ENCODE data around the gene RIPPLY2. TPM values are rescaled to one million over a fixed set of nuclear protein-coding genes. Genes with fewer than 3 reads are reported as not detected.
"Not testable (repeated sequence)": the region's sequence is repeated elsewhere in the genome, so short reads cannot be mapped to it uniquely, and the experiment has no call there.

Gene RIPPLY2
- 0.05 TPM for polyA plus RNA-seq (2013, experiment 1 of 2)
- 0.76 TPM for polyA plus RNA-seq (2013, experiment 2 of 2)

GRCh38 chr6:83853178-83854000 is at the start of gene RIPPLY2:
Gene RIPPLY2 (plus strand): TSS chr6:83853360. CDS start chr6:83853417, 57 bp downstream.
- Histone ChIP-seq H3K9ac (ENCODE audit: low read depth, low read length) (peak within 1 kb of the TSS; percentile 54), H3K4me1 (ENCODE audit: insufficient read depth, low read length) (peaks cover 7% of the 10 kb centered on the region), H3K4me3 (ENCODE audit: low read length) (peak within 1 kb of the TSS; percentile 70), H3K36me3 (ENCODE audit: insufficient read depth, low read length) (no peaks in the 10 kb centered on the region), H3K27me3 (ENCODE audit: insufficient read depth, low read length) (peaks cover 77% of the 10 kb centered on the region), H3K27ac (ENCODE audit: low read depth, low read length) (no peak within 1 kb of the TSS), H3K9me3 (ENCODE audit: insufficient read depth, low read depth, low read length) (no peaks in the 10 kb centered on the region)
- WGBS, result under 1% methylated on average over 81 of the region's 81 CpGs

- H3K9me3 ChIP-seq (ENCODE audit: insufficient read depth, low read depth, low read length); H3K27me3 ChIP-seq (ENCODE audit: insufficient read depth, low read length); H3K4me1 ChIP-seq (ENCODE audit: insufficient read depth, low read length); H3K27ac ChIP-seq (ENCODE audit: low read depth, low read length); H3K36me3 ChIP-seq (ENCODE audit: insufficient read depth, low read length); H3K9ac ChIP-seq (ENCODE audit: low read depth, low read length): not testable (repeated sequence)
- H3K4me3 ChIP-seq (ENCODE audit: low read length), result peak overlapping the region; percentile 11; the same call in 1 of the 2 replicates
- 89% methylated on average over 11 of the region's 21 CpGs for WGBS
Observed at GRCh38 chr6:83803492-83803891, 49.7 kb upstream of the RIPPLY2 start.

- Histone ChIP-seq H3K27me3 (ENCODE audit: insufficient read depth, low read length) (no peaks in the 10 kb centered on the region), H3K9me3 (ENCODE audit: insufficient read depth, low read depth, low read length) (no peaks in the 10 kb centered on the region), H3K4me1 (ENCODE audit: insufficient read depth, low read length) (no peaks in the 10 kb centered on the region), H3K27ac (ENCODE audit: low read depth, low read length) (no peak overlapping the region), H3K9ac (ENCODE audit: low read depth, low read length) (no peak overlapping the region), H3K4me3 (ENCODE audit: low read length) (no peak overlapping the region), H3K36me3 (ENCODE audit: insufficient read depth, low read length) (no peaks in the 10 kb centered on the region)
Observed at GRCh38 chr6:83804886-83805285, 48.3 kb upstream of the RIPPLY2 start.

- H3K4me1 ChIP-seq (ENCODE audit: insufficient read depth, low read length), result no peaks in the 10 kb centered on the region
- H3K36me3 ChIP-seq (ENCODE audit: insufficient read depth, low read length), result no peaks in the 10 kb centered on the region
Observed at GRCh38 chr6:83808005-83808404, 45.2 kb upstream of the RIPPLY2 start.

GRCh38 chr6:83808926-83809325 is 44.2 kb upstream of the RIPPLY2 start:
- no peak overlapping the region for H3K27ac ChIP-seq (ENCODE audit: low read depth, low read length)
- H3K9ac ChIP-seq (ENCODE audit: low read depth, low read length), result no peak overlapping the region
- no peaks in the 10 kb centered on the region for H3K36me3 ChIP-seq (ENCODE audit: insufficient read depth, low read length)
- 80% methylated on average over 3 of the region's 3 CpGs for WGBS
- no peak overlapping the region for H3K4me3 ChIP-seq (ENCODE audit: low read length)
- no peaks in the 10 kb centered on the region for H3K4me1 ChIP-seq (ENCODE audit: insufficient read depth, low read length)
- no peaks in the 10 kb centered on the region for H3K27me3 ChIP-seq (ENCODE audit: insufficient read depth, low read length)
- H3K9me3 ChIP-seq (ENCODE audit: insufficient read depth, low read depth, low read length), result no peaks in the 10 kb centered on the region

More at GRCh38 chr6:83808005-83808404, 45.2 kb upstream of the RIPPLY2 start:
- Histone ChIP-seq H3K4me3 (ENCODE audit: low read length) (no peak overlapping the region), H3K9ac (ENCODE audit: low read depth, low read length) (no peak overlapping the region), H3K9me3 (ENCODE audit: insufficient read depth, low read depth, low read length) (no peaks in the 10 kb centered on the region), H3K27ac (ENCODE audit: low read depth, low read length) (no peak overlapping the region), H3K27me3 (ENCODE audit: insufficient read depth, low read length) (no peaks in the 10 kb centered on the region)

GRCh38 chr6:83812595-83812994 is 40.6 kb upstream of the RIPPLY2 start:
- H3K9ac ChIP-seq (ENCODE audit: low read depth, low read length), result no peak overlapping the region
- no peaks in the 10 kb centered on the region for H3K4me1 ChIP-seq (ENCODE audit: insufficient read depth, low read length)
- no peak overlapping the region for H3K27ac ChIP-seq (ENCODE audit: low read depth, low read length)
- H3K9me3 ChIP-seq (ENCODE audit: insufficient read depth, low read depth, low read length), result no peaks in the 10 kb centered on the region
- no peaks in the 10 kb centered on the region for H3K36me3 ChIP-seq (ENCODE audit: insufficient read depth, low read length)
- H3K27me3 ChIP-seq (ENCODE audit: insufficient read depth, low read length), result no peaks in the 10 kb centered on the region
- no peak overlapping the region for H3K4me3 ChIP-seq (ENCODE audit: low read length)

GRCh38 chr6:83815631-83816272 is 37.4 kb upstream of the RIPPLY2 start:
- Histone ChIP-seq H3K9me3 (ENCODE audit: insufficient read depth, low read depth, low read length) (no peaks in the 10 kb centered on the region), H3K4me1 (ENCODE audit: insufficient read depth, low read length) (no peaks in the 10 kb centered on the region), H3K36me3 (ENCODE audit: insufficient read depth, low read length) (no peaks in the 10 kb centered on the region), H3K27ac (ENCODE audit: low read depth, low read length) (no peak overlapping the region), H3K27me3 (ENCODE audit: insufficient read depth, low read length) (no peaks in the 10 kb centered on the region), H3K4me3 (ENCODE audit: low read length) (no peak overlapping the region), H3K9ac (ENCODE audit: low read depth, low read length) (no peak overlapping the region)
- WGBS, result 54% methylated on average over 1 of the region's 2 CpGs

GRCh38 chr6:83822629-83823169 is 30.5 kb upstream of the RIPPLY2 start:
- Histone ChIP-seq H3K27ac (ENCODE audit: low read depth, low read length) (no peak overlapping the region), H3K4me1 (ENCODE audit: insufficient read depth, low read length) (peaks cover 12% of the 10 kb centered on the region; the same call in 1 of the 2 replicates), H3K9me3 (ENCODE audit: insufficient read depth, low read depth, low read length) (no peaks in the 10 kb centered on the region), H3K36me3 (ENCODE audit: insufficient read depth, low read length) (no peaks in the 10 kb centered on the region), H3K4me3 (ENCODE audit: low read length) (no peak overlapping the region), H3K27me3 (ENCODE audit: insufficient read depth, low read length) (no peaks in the 10 kb centered on the region), H3K9ac (ENCODE audit: low read depth, low read length) (no peak overlapping the region)
- 93% methylated on average over 3 of the region's 3 CpGs for WGBS

- Histone ChIP-seq H3K4me3 (ENCODE audit: low read length) (no peak overlapping the region), H3K27me3 (ENCODE audit: insufficient read depth, low read length) (no peaks in the 10 kb centered on the region), H3K4me1 (ENCODE audit: insufficient read depth, low read length) (peaks cover 12% of the 10 kb centered on the region; the same call in 1 of the 2 replicates), H3K9me3 (ENCODE audit: insufficient read depth, low read depth, low read length) (no peaks in the 10 kb centered on the region), H3K36me3 (ENCODE audit: insufficient read depth, low read length) (no peaks in the 10 kb centered on the region), H3K27ac (ENCODE audit: low read depth, low read length) (no peak overlapping the region), H3K9ac (ENCODE audit: low read depth, low read length) (no peak overlapping the region)
- WGBS, result 67% methylated on average over 3 of the region's 3 CpGs
Observed at GRCh38 chr6:83824388-83824801, 28.8 kb upstream of the RIPPLY2 start.

GRCh38 chr6:83824831-83825230 is 28.3 kb upstream of the RIPPLY2 start:
- H3K27ac ChIP-seq (ENCODE audit: low read depth, low read length), result no peak overlapping the region
- H3K36me3 ChIP-seq (ENCODE audit: insufficient read depth, low read length), result no peaks in the 10 kb centered on the region
- no peaks in the 10 kb centered on the region for H3K9me3 ChIP-seq (ENCODE audit: insufficient read depth, low read depth, low read length)
- peaks cover 12% of the 10 kb centered on the region; the same call in 1 of the 2 replicates for H3K4me1 ChIP-seq (ENCODE audit: insufficient read depth, low read length)
- no peak overlapping the region for H3K4me3 ChIP-seq (ENCODE audit: low read length)
- H3K9ac ChIP-seq (ENCODE audit: low read depth, low read length), result no peak overlapping the region
- H3K27me3 ChIP-seq (ENCODE audit: insufficient read depth, low read length), result no peaks in the 10 kb centered on the region
- WGBS, result 92% methylated on average over 2 of the region's 2 CpGs

GRCh38 chr6:83827050-83827449 is 26.1 kb upstream of the RIPPLY2 start:
- H3K4me3 ChIP-seq (ENCODE audit: low read length), result no peak overlapping the region
- no peak overlapping the region for H3K27ac ChIP-seq (ENCODE audit: low read depth, low read length)
- WGBS, result 27% methylated on average over 2 of the region's 2 CpGs
- peaks cover 9% of the 10 kb centered on the region; the same call in 1 of the 2 replicates for H3K4me1 ChIP-seq (ENCODE audit: insufficient read depth, low read length)
- no peaks in the 10 kb centered on the region for H3K27me3 ChIP-seq (ENCODE audit: insufficient read depth, low read length)
- no peaks in the 10 kb centered on the region for H3K36me3 ChIP-seq (ENCODE audit: insufficient read depth, low read length)
- 0 out of 2 replicates have a peak, but pooled peaks cover 3% of the 10 kb centered on the region for H3K9me3 ChIP-seq (ENCODE audit: insufficient read depth, low read depth, low read length)
- no peak overlapping the region for H3K9ac ChIP-seq (ENCODE audit: low read depth, low read length)
